Retina (tissue), 1 donor: ENCODE measurements around the gene SEC24C.
"Not testable (repeated sequence)": the region's sequence is repeated elsewhere in the genome, so short reads cannot be mapped to it uniquely, and the experiment has no call there.

ENCODE experiments used
- DNase-seq: peaks from one replicate; pipeline ENCODE4 v3.0.0-alpha.2; 2016

Gene SEC24C

DNA sequence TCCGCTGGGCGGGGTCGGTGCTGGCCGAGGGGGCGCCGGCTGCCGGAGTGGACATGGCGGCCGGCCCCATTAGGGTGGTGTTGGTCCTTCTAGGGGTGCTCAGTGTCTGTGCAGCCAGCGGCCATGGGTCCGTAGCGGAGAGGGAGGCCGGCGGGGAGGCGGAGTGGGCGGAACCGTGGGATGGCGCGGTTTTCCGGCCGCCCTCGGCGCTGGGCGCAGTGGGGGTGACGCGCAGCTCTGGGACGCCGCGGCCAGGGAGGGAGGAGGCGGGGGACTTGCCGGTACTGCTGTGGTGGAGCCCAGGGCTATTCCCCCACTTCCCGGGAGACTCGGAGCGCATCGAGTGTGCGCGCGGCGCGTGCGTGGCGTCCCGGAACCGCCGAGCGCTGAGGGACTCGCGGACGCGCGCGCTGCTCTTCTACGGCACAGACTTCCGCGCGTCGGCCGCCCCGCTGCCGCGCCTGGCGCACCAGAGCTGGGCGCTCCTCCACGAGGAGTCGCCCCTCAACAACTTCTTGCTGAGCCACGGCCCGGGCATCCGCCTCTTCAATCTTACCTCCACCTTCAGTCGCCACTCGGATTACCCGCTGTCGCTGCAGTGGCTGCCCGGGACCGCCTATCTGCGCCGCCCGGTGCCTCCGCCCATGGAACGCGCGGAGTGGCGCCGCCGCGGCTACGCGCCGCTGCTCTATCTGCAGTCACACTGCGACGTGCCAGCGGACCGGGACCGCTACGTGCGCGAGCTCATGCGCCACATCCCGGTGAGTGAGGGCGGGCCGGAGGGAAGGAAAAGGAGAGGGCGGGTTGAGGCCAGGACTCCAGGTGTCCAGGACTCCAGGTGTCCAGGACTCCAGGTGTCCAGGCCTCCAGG, 28.3 kb downstream of the SEC24C start:
- peak; percentile 95 for DNase-seq

DNA sequence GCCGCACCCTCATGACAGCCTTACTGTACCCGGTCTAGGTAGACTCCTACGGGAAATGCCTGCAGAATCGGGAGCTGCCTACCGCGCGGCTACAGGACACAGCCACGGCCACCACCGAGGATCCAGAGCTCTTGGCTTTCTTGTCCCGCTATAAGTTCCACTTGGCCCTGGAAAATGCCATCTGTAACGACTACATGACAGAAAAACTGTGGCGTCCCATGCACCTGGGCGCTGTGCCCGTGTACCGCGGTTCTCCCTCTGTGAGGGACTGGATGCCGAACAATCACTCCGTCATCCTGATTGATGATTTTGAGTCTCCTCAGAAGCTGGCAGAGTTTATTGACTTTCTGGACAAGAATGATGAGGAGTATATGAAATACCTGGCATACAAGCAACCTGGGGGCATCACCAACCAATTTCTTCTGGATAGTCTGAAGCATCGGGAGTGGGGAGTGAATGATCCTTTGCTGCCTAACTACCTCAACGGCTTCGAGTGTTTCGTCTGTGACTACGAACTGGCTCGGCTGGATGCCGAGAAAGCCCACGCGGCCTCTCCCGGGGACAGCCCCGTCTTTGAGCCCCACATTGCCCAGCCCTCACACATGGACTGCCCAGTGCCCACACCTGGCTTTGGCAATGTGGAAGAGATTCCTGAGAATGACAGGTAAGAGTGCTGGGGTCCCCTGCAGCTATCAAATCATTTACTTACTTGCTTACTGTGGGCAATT, 29.1 kb downstream of the SEC24C start:
- no peak for DNase-seq

- no peak for DNase-seq
These were observed 30.5 kb downstream of the SEC24C start for GRCh38 chr10:73774637-73775036.

DNA sequence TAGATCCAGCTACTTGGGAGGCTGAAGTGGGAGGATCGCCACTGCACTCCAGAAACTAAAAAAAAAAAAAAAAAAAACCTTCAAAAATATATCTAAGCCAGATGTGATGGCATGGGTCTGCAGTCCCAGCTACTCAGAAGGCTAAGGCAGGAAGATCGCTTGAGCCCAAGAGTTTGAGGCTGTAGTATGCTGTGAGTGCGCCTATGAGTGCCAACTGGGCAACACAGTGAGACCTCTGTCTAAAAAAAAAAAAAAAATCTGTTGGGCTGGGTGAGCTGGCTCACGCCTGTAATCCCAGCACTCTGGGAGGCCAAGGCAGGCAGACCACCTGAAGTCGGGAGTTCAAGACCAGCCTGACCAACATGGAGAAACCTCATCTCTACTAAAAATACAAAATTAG, 34.8 kb downstream of the SEC24C start:
- no peak for DNase-seq

DNA sequence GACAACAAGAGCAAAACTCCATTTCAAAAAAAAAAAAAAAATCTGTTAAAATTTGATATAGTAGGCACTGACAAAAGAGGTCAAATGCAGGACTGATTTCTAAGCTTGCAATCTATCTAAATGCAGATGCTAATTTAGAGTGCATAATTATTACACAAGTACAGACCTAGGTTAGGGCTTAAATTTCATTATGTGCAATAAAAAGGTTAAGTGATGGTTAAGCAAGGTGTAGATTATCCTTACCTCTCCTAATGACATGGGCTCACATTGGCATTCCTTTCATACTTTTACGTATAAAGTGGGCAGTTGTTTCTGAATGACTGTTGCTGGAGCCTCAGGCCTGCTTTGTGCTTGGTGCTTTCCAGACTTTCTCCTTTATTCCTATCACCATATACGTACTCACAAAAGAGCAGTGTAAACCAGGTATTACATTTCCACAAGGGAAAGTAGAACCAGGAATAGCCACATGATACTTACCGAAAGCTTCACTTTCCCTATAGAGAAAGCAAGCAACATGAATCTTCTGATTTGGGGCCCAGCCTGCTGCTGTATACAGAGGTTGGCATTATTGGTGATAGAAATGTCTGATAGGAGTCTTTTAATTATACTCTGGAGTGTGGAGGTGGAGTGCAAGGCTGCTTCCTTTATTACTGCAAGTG, 35.5 kb downstream of the SEC24C start:
- no peak for DNase-seq

DNA sequence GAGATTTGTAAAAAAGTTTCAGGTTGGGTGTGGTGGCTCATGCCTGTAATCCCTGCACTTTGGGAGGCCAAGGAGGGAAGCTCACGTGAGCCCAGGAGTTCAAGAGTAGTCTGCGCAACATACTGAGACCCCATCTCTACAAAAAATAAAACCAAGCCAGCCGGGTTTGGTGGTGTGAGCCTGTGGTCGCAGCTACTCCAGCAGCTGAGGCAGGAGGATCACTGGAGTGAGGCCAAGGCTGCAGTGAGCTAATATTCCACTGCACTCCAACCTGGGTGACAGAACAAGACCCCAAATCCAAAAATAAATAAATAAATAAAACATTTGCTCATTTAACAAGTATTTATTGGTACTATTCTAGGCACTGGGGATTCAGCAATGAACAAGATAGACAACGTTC, 36.1 kb downstream of the SEC24C start:
- no peak for DNase-seq

DNA sequence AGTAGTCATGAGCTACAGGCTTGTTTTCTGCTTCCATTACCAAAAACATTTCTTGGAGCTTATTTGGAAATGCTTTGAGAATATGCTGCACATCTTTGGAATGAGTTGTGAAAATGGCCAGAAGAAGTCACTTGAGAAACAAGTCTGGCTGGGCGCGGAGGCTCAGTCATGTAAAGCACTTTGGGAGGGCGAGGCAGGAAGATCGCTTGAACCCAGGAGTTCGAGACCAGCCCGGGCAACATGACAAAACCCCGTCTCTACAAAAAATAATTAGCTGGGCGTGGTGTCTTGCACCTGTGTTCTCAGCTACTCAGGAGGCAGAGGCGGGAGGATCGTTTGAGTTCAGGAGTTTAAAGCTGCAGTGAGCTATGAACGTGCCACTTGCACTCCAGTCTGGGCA, 36.8 kb downstream of the SEC24C start:
- DNase-seq = no peak

DNA sequence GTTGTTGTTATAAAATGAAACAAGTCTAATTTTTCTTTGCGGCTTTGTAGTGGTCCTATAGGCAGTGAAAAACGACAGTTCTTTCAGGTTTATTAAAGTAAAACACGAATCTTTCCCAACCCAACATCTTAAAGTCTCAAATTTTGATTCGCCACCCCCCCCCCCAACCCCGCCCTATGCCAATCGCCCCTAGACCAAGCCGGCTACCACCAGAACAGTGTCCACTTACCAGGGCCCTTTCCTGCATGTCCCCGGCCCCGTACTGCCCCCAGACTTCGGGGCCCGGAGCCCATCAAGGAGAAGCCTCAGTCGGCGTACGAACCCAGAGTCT, 37.3 kb downstream of the SEC24C start:
- DNase-seq = no peak

GRCh38 chr10:73781879-73782748, 37.9 kb downstream of the SEC24C start, which contains the start of gene CHCHD1:
Gene CHCHD1, plus strand, starts transcription at chr10:73782048. Its CDS starts 28 bp downstream, at chr10:73782076.
- peak; percentile 94 for DNase-seq

- no peak for DNase-seq
These were observed 38.5 kb downstream of the SEC24C start for GRCh38 chr10:73782749-73783085.

DNA sequence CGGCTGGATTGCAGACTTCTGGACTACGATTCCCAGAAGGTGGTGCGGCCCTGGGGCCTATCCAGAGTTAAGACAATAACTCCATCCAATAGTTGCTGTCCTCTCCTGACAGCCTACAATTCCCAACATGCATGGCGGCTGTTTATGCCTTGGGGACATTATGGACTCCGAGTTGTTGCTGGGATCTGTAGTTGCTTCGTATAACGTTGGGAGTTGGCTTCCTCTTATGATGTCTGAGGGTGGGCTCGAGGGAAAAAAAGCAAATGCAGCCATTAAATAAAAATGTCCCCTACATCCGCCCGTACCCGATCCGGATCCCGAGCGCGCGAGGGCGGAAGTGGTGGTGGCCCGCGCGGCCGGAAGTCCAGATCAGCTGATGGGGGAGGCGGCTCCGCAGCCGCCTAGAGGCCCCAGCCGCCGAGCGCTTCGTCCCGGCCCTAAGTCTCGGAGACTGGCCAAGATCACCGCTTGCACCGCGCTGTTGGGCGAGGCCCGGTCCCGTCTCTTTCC, 41.1 kb downstream of the SEC24C start, which contains the start of gene ZSWIM8:
TSS of gene ZSWIM8 (plus strand) at position 396 of the 510 bp plus-strand sequence. CDS start 273 bp downstream, outside the sequence.
- peak; percentile 96 for DNase-seq

DNA sequence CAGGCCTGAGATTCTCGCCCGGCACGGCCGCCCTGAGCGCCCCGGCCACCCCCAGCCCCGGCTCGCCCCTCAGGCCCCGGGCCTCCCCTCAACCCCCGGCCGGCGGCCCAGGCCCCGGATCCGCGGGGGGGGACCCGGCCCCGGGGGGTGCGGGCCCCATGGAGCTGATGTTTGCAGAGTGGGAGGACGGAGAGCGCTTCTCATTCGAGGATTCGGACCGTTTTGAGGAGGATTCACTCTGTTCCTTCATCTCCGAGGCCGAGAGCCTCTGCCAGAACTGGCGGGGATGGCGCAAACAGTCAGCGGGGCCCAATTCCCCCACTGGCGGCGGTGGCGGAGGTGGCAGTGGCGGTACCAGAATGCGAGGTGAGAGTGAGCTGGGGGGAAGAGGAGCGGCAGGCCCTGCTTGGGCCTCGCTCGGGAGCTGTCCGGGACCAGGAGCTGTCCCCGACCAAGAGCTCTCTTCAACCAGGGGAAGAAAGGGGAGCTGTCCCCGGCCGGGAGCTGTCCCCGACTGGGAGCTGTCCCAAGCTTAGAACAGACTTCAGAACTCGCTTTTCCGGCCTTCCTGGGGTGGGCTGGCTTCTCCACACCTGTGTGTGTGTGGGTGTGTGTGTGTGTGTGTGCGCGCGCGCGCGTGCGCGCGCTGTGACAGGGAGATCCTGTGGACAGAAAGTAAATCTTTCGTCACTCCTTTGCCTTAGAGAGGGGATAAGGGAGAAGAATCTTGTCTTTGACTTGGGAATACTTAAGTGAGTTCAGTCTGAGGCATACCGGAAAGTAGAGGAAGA, 41.7 kb downstream of the SEC24C start:
- DNase-seq = peak; percentile 45

- no peak for DNase-seq
These were observed 42.3 kb downstream of the SEC24C start for GRCh38 chr10:73786512-73786885.

DNA sequence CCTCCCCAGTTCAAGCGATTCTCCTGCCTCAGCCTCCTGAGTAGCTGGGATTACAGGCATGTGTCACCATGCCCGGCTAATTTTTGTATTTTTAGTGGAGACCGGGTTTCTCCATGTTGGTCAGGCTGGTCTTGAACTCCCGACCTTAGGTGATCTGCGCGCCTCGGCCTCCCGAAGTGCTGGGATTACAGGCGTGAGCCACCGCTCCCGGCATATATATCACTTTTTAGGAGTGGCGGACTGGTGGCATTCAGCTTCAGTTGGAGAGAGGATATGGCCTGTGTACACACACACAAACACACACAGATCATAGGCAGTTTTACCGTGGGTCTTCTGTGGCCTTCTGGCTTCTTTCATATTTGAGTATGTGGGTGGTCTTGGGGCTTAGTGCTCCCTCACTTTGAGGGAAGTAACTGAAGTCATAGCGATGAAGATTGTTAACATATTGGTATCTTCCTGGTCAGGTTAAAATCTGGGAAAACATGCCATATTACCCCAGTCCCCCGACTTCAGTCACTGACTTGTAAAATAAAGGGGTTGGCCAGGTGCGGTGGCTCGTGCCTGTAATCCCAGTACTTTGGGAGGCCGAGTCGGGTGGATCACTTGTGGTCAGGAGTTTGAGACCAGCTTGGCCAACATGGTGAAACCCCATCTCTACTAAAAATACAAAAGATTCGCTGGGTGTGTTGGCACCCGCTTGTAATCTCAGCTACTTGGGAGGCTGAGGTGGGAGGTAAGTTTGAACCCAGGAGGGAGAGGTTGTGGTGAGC, 43.0 kb downstream of the SEC24C start:
- DNase-seq = not testable (repeated sequence)

DNA sequence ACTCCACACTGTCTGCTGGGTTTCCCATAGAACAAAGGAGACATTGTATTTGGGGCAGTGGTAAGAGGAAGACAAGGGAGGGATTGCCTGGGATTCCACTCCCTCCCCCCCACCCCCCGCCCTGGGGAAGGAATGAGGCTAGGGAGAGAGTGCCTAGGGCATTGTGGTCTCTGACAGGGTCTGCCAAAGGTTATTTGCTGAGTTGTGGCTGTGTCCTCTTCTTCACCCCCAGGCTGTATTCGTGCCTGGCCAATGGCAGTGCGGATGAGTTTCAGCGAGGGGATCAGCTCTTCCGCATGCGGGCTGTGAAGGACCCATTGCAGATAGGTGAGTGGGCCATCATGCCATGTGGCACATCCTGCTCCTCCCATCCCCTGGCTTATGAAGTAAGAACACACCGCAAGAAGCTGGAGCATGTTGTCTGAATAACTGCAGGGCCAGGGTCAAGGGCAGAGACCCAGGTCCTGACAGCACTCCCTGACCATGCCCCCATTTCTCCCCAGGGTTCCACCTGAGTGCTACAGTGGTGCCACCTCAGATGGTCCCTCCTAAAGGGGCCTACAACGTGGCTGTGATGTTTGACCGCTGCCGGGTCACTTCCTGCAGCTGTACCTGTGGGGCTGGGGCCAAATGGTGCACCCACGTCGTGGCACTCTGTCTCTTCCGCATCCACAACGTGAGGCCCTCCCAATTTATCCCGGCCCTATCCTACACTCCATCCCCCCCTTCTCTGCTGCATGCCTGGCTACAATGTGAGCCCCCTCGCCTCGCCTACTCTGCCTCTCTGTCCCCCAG, 44.9 kb downstream of the SEC24C start:
- no peak for DNase-seq

DNA sequence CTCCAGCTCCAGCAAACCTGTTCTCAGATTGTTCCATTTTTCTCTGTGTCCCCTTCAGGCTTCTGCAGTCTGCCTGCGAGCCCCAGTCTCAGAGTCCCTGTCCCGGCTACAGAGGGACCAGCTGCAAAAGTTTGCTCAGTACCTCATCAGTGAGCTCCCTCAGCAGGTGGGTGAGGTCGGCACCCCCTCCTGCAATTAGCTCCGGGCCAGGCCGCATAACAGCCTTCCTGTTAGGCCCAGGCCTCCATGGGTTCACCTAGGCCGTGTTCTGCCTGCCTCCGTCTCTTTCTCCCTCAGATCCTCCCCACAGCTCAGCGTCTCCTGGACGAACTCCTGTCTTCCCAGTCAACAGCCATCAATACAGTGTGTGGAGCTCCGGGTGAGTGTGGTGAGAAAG, 45.5 kb downstream of the SEC24C start:
- DNase-seq = no peak

DNA sequence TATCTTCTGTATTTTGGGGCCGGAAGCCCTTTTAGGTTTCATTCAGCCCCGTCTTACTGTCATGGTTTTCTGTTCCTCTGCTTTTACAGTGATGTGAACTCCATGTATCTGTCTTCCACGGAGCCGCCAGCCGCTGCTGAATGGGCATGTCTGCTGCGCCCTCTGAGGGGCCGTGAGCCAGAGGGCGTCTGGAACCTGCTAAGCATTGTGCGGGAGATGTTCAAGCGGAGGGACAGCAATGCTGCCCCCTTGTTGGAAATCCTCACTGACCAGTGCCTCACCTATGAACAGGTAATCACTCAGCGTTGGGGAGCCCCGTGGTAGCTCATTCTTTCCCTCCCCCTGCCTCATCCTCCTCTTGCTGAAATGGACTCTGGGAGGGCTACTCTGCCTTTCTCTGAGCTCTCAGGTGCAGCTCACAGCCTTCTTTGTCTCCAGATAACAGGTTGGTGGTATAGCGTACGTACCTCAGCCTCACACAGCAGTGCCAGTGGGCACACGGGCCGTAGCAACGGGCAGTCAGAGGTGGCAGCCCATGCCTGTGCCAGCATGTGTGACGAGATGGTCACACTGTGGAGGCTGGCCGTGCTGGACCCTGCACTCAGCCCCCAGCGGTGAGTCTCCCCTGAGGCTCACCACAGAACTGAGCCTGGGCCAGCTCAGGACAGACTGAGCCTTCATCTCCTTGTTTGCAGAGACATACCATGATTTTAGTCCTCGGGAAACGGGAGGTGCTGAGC, 46.9 kb downstream of the SEC24C start:
- DNase-seq = no peak

- no peak for DNase-seq
These were observed 47.8 kb downstream of the SEC24C start for GRCh38 chr10:73791871-73792400.

GRCh38 chr10:73793456-73793855, 49.3 kb downstream of the SEC24C start:
- DNase-seq = no peak
